Activated naive CD8-positive, alpha-beta T cell treated with anti-CD3 and anti-CD28 coated beads, Interleukin-2, amount 50 U/mL, for 24 hours (primary cell): ENCODE measurements around the gene STX1B.

Experiments used
- ATAC-seq: fragments of 150-1000 bp; cut with Tn5 transposase; one replicate; pipeline ENCODE4 v1.10.0; 2021
- DNase-seq: peaks from one replicate; pipeline ENCODE4 v3.0.0; 2021
- H3K27ac Mint-ChIP-seq: one replicate; pipeline ENCODE4 v1.8.0; 2021; ENCODE audit warnings: mild to moderate bottlenecking, mixed read lengths
- H3K27me3 Mint-ChIP-seq: one replicate; pipeline ENCODE4 v1.8.0; 2021; ENCODE audit warnings: mixed read lengths
- H3K36me3 Mint-ChIP-seq: one replicate; pipeline ENCODE4 v1.8.0; 2021; ENCODE audit warnings: low read depth, mixed read lengths
- H3K4me1 Mint-ChIP-seq: one replicate; pipeline ENCODE4 v1.8.0; 2021; ENCODE audit warnings: mixed read lengths
- H3K4me3 Mint-ChIP-seq: one replicate; pipeline ENCODE4 v1.8.0; 2021; ENCODE audit warnings: mild to moderate bottlenecking, moderate library complexity, mixed read lengths
- H3K9me3 Mint-ChIP-seq: one replicate; pipeline ENCODE4 v1.8.0; 2021; ENCODE audit warnings: mixed read lengths

The STX1B gene

GRCh38 chr16:30995927-30996323, 14.5 kb downstream of the STX1B start:
- Mint-ChIP-seq H3K36me3 (no peaks in the 10 kb centered on the region), H3K4me3 (peak overlapping the region; percentile 76), H3K9me3 (no peaks in the 10 kb centered on the region), H3K27me3 (peaks cover 3% of the 10 kb centered on the region), H3K4me1 (peaks cover 20% of the 10 kb centered on the region), H3K27ac (peak overlapping the region; percentile 61)
- DNase-seq, result no peak
- no peak for ATAC-seq

- Mint-ChIP-seq H3K4me1 (peaks cover 20% of the 10 kb centered on the region), H3K4me3 (no peak overlapping the region), H3K9me3 (no peaks in the 10 kb centered on the region), H3K27ac (no peak overlapping the region), H3K27me3 (peaks cover 3% of the 10 kb centered on the region), H3K36me3 (no peaks in the 10 kb centered on the region)
- ATAC-seq (no peak), DNase-seq (no peak)
Observed at GRCh38 chr16:30992931-30993816, 17.3 kb downstream of the STX1B start.

GRCh38 chr16:30992276-30992780, 18.1 kb downstream of the STX1B start:
- H3K9me3 Mint-ChIP-seq, result no peaks in the 10 kb centered on the region
- no peak for ATAC-seq
- H3K27me3 Mint-ChIP-seq, result peaks cover 3% of the 10 kb centered on the region
- no peak overlapping the region for H3K4me3 Mint-ChIP-seq
- no peak overlapping the region for H3K27ac Mint-ChIP-seq
- H3K36me3 Mint-ChIP-seq, result no peaks in the 10 kb centered on the region
- no peak for DNase-seq
- peaks cover 20% of the 10 kb centered on the region for H3K4me1 Mint-ChIP-seq

- Mint-ChIP-seq H3K36me3 (peaks cover 3% of the 10 kb centered on the region), H3K4me1 (peaks cover 12% of the 10 kb centered on the region), H3K9me3 (no peaks in the 10 kb centered on the region), H3K27ac (no peak overlapping the region), H3K27me3 (peaks cover 3% of the 10 kb centered on the region), H3K4me3 (no peak overlapping the region)
- ATAC-seq (no peak), DNase-seq (no peak)
Observed at GRCh38 chr16:30991052-30991451, 19.4 kb downstream of the STX1B start.

- DNase-seq, result no peak
- peaks cover 11% of the 10 kb centered on the region for H3K4me1 Mint-ChIP-seq
Observed at GRCh38 chr16:30990105-30990504, 20.3 kb downstream of the STX1B start.

GRCh38 chr16:30989469-30990047, 20.9 kb downstream of the STX1B start:
- ATAC-seq (no peak), DNase-seq (no peak)
- H3K9me3 Mint-ChIP-seq, result no peaks in the 10 kb centered on the region
- H3K36me3 Mint-ChIP-seq, result peaks cover 3% of the 10 kb centered on the region
- H3K27me3 Mint-ChIP-seq, result peaks cover 2% of the 10 kb centered on the region
- H3K4me1 Mint-ChIP-seq, result peaks cover 6% of the 10 kb centered on the region
- no peak overlapping the region for H3K27ac Mint-ChIP-seq
- H3K4me3 Mint-ChIP-seq, result no peak overlapping the region

More at GRCh38 chr16:30990105-30990504, 20.3 kb downstream of the STX1B start:
- Mint-ChIP-seq H3K27ac (no peak overlapping the region), H3K4me3 (no peak overlapping the region), H3K27me3 (peaks cover 3% of the 10 kb centered on the region), H3K36me3 (peaks cover 3% of the 10 kb centered on the region), H3K9me3 (no peaks in the 10 kb centered on the region)
- ATAC-seq, result no peak

- Mint-ChIP-seq H3K27me3 (peaks cover under 1% of the 10 kb centered on the region), H3K27ac (no peak overlapping the region), H3K36me3 (peaks cover 3% of the 10 kb centered on the region), H3K9me3 (no peaks in the 10 kb centered on the region), H3K4me1 (peaks cover under 1% of the 10 kb centered on the region), H3K4me3 (no peak overlapping the region)
- ATAC-seq (no peak), DNase-seq (no peak)
Observed at GRCh38 chr16:30987581-30988190, 22.8 kb downstream of the STX1B start.

- Mint-ChIP-seq H3K36me3 (peaks cover 4% of the 10 kb centered on the region), H3K9me3 (no peaks in the 10 kb centered on the region), H3K4me3 (no peak overlapping the region), H3K27me3 (no peaks in the 10 kb centered on the region), H3K27ac (no peak overlapping the region), H3K4me1 (no peaks in the 10 kb centered on the region)
- DNase-seq (no peak), ATAC-seq (no peak)
Observed at GRCh38 chr16:30986129-30986991, 24.1 kb downstream of the STX1B start.

- ATAC-seq (no peak), DNase-seq (no peak)
- no peak overlapping the region for H3K27ac Mint-ChIP-seq
- H3K4me1 Mint-ChIP-seq, result no peaks in the 10 kb centered on the region
- no peak overlapping the region for H3K4me3 Mint-ChIP-seq
- H3K9me3 Mint-ChIP-seq, result no peaks in the 10 kb centered on the region
- no peaks in the 10 kb centered on the region for H3K27me3 Mint-ChIP-seq
- H3K36me3 Mint-ChIP-seq, result peaks cover 4% of the 10 kb centered on the region
Observed at GRCh38 chr16:30985401-30986128, 24.9 kb downstream of the STX1B start.

- no peaks in the 10 kb centered on the region for H3K27me3 Mint-ChIP-seq
- no peaks in the 10 kb centered on the region for H3K9me3 Mint-ChIP-seq
- no peak within 1 kb of the TSS for H3K27ac Mint-ChIP-seq
- peak; percentile 91 for DNase-seq
- H3K4me3 Mint-ChIP-seq, result no peak within 1 kb of the TSS
- H3K4me1 Mint-ChIP-seq, result no peaks in the 10 kb centered on the region
- peaks cover 6% of the 10 kb centered on the region for H3K36me3 Mint-ChIP-seq
- peak; percentile 65 for ATAC-seq
Observed at GRCh38 chr16:30984669-30985400, 25.6 kb downstream of the STX1B start, which contains the start of gene HSD3B7. TSS of gene HSD3B7 (plus strand) at chr16:30985207. CDS start at chr16:30985659, 452 bp downstream.

GRCh38 chr16:30983898-30984610, 26.4 kb downstream of the STX1B start:
- H3K4me1 Mint-ChIP-seq, result no peaks in the 10 kb centered on the region
- no peak overlapping the region for H3K4me3 Mint-ChIP-seq
- DNase-seq, result no peak
- H3K27ac Mint-ChIP-seq, result no peak overlapping the region
- no peaks in the 10 kb centered on the region for H3K9me3 Mint-ChIP-seq
- peaks cover 6% of the 10 kb centered on the region for H3K36me3 Mint-ChIP-seq
- no peak for ATAC-seq
- H3K27me3 Mint-ChIP-seq, result no peaks in the 10 kb centered on the region

GRCh38 chr16:30983289-30983889, 27.0 kb downstream of the STX1B start:
- Mint-ChIP-seq H3K27ac (no peak overlapping the region), H3K9me3 (no peaks in the 10 kb centered on the region), H3K36me3 (peaks cover 10% of the 10 kb centered on the region), H3K4me1 (no peaks in the 10 kb centered on the region), H3K27me3 (no peaks in the 10 kb centered on the region), H3K4me3 (no peak overlapping the region)
- ATAC-seq (no peak), DNase-seq (no peak)
